ENCODE data around the gene PRKAR2B. TPM values are rescaled to one million over a fixed set of nuclear protein-coding genes. Genes with fewer than 3 reads are reported as not detected.

The PRKAR2B gene
- total and polyA plus RNA-seq, 12 donors: 30.4 to 212 (median 82.9) TPM

GRCh38 chr7:107076781-107077698 lies 32.5 kb downstream of the PRKAR2B start:
- Histone ChIP-seq H3K4me1 (replicated peaks in 1 of 2) (peaks cover 34 to 52% of the 10 kb centered on the region in 2 donors), H3K4me3 (no peak overlapping the region), H3K9me3 (replicated peaks in 1 of 3) (no peaks in the 10 kb centered on the region), H3K27me3 (no peaks in the 10 kb centered on the region), H3K27ac (peak overlapping the region; percentile 14 to 90 (median 83)), H3K36me3 (replicated peaks in 1 of 2) (no peaks in the 10 kb centered on the region)
- intact Hi-C loops (cut with DNase I): no loop called here
- 37 to 61% (median 51%) methylated on average over 8 of the region's 8 CpGs for WGBS, 4 donors
- peak in 2 of 7 donors; percentile 41 to 50 for DNase-seq
- TF ChIP-seq POLR2A (IDR thresholded peaks at IDR 0.05): peak in 1 of 2 donors; percentile 35
- TF ChIP-seq CTCF (IDR thresholded peaks at IDR 0.05): no peak

GRCh38 chr7:107077699-107078516 lies 33.4 kb downstream of the PRKAR2B start:
- Histone ChIP-seq H3K27ac (peak overlapping the region; percentile 14 to 90 (median 83)), H3K27me3 (no peaks in the 10 kb centered on the region), H3K36me3 (replicated peaks in 1 of 2) (no peaks in the 10 kb centered on the region), H3K4me1 (replicated peaks in 1 of 2) (peaks cover 34 to 52% of the 10 kb centered on the region in 2 donors), H3K4me3 (no peak overlapping the region), H3K9me3 (replicated peaks in 1 of 3) (no peaks in the 10 kb centered on the region)
- DNase-seq: peak in 2 of 7 donors; percentile 29 to 54
- WGBS, 4 donors: 79 to 87% (median 82%) methylated on average over 6 to 10 of the region's 10 CpGs
- TF ChIP-seq CTCF (IDR thresholded peaks at IDR 0.05) (no peak), POLR2A (IDR thresholded peaks at IDR 0.05) (no peak)
- intact Hi-C loops (cut with DNase I): no loop called here

- intact Hi-C loops (cut with DNase I): no loop called here
- TF ChIP-seq CTCF (IDR thresholded peaks at IDR 0.05) (no peak), POLR2A (IDR thresholded peaks at IDR 0.05) (peak in 1 of 2 donors; percentile 49)
- Histone ChIP-seq H3K27ac (peak overlapping the region; percentile 14 to 90 (median 83)), H3K4me1 (replicated peaks in 1 of 2) (peaks cover 34 to 52% of the 10 kb centered on the region in 2 donors), H3K27me3 (no peaks in the 10 kb centered on the region), H3K9me3 (replicated peaks in 1 of 3) (no peaks in the 10 kb centered on the region), H3K4me3 (no peak overlapping the region), H3K36me3 (replicated peaks in 1 of 2) (no peaks in the 10 kb centered on the region)
- peak; percentile 75 to 94 (median 92) for DNase-seq
- WGBS, 4 donors: 38 to 62% (median 59%) methylated on average over 2 of the region's 2 CpGs
Measured at GRCh38 chr7:107078517-107078966, 34.0 kb downstream of the PRKAR2B start.
